ENCODE measurements around the gene PURA. TPM values are rescaled to one million over a fixed set of nuclear protein-coding genes. Genes with fewer than 3 reads are reported as not detected.

The PURA gene
- total and polyA plus RNA-seq, 2 of the 13 experiments (the other 11 are each of a cell fraction or from before 2014, with no cell fraction given), result 2.0 to 5.0 TPM

DNA sequence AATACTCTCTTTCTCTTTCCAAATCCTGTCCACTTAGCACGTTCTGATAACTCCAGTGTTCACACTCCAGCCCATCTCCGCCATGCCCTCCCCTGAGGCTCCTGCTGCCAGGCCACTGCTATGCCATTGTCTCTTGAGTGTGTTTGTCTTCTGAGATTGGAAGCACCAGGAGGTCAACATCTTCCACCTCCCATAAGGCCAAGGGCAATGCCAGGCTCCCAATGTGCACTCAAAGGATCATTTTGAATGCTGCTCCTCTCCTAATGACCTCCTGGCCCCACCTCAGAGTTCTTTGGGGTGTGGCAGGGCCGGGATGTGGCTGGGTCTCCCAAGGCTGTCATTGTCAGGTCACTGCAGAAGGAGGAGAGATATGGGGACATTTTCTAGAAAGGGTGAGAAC lies 31.3 kb downstream of the PURA start:
- POLR2A ChIA-PET, result interaction anchor here (1.0 to 1.1 kb wide), 3 partner anchors 11 to 37 kb away, joined by 3 to 6 read pairs (median 3); no protein-coding TSS in a partner anchor
- WGBS (ENCODE audit: low lambda C conversion rate), result 49% methylated on average over 3 of the region's 3 CpGs

More for the DNA sequence above, 31.3 kb downstream of the PURA start:
- ATAC-seq (no peak), FAIRE-seq (no peak), DNase-seq (ENCODE audit: low spot score) (no peak)
- Histone ChIP-seq H3K4me2 (ENCODE audit: low read depth, low read length) (peak overlapping the region; percentile 93), H3K27ac (ENCODE audit: extremely low read length, insufficient read depth, low read length) (no peak overlapping the region), H3K4me3 (replicated peaks in 1 of 3; ENCODE audit: insufficient read depth in 1 of 3, low read depth in 2 of 3, low read length in 3 of 3) (peak overlapping the region in 1 of 3 experiments; percentile 69; a peak in 1 of 6 replicates), H3K36me3 (replicated peaks in 1 of 2; ENCODE audit: control insufficient read depth in 1 of 2, insufficient read depth in 2 of 2, low read length in 2 of 2) (no peaks in the 10 kb centered on the region), H3K79me2 (ENCODE audit: insufficient read depth, low read length) (no peaks in the 10 kb centered on the region), H2AFZ (ENCODE audit: low read length) (no peak overlapping the region), H3K27me3 (ENCODE audit: control insufficient read depth in 1 of 2, insufficient read depth in 2 of 2, low read length in 2 of 2) (peaks cover 1 to 5% of the 10 kb centered on the region in 2 experiments; a peak in 1 of 5 replicates), H3K9me3 (ENCODE audit: low read length) (no peaks in the 10 kb centered on the region), H4K20me1 (ENCODE audit: insufficient read depth, low read length) (peaks cover 19% of the 10 kb centered on the region), H3K9ac (ENCODE audit: insufficient read depth, low read depth, low read length) (no peak overlapping the region), H3K4me1 (ENCODE audit: insufficient read depth, low read length) (peaks cover 55% of the 10 kb centered on the region)
- in situ Hi-C loops (cut with HindIII; ENCODE audit: extremely low pct_ligation_motif_present, low pct_unique_long_range_greater_than_20kb) (loop anchor here (5.0 kb wide), 1 partner anchor 358 kb away; no protein-coding TSS in a partner anchor), intact Hi-C loops (cut with micrococcal nuclease; ENCODE audit: unreplicated experiment) (loop anchor here (1.0 kb wide), 1 partner anchor 12 kb away; no protein-coding TSS in a partner anchor)
- CTCF ChIA-PET (ENCODE audit: low intra/inter-chr PET ratio, low total read pairs), result interaction anchor here (2.6 to 4.7 kb wide), 2 partner anchors 12 to 71 kb away, joined by 20 to 37 read pairs; no protein-coding TSS in a partner anchor
- no peak for TF ChIP-seq THRA (CRISPR knock-in tag; IDR thresholded peaks at IDR 0.05; ENCODE audit: borderline replicate concordance)
- TF ChIP-seq MEIS2 (CRISPR knock-in tag; IDR thresholded peaks at IDR 0.05), result no peak
- TF ChIP-seq ZNF451 (CRISPR knock-in tag; IDR thresholded peaks at IDR 0.05), result no peak
- TF ChIP-seq ZNF766 (CRISPR knock-in tag; IDR thresholded peaks at IDR 0.05; ENCODE audit: borderline replicate concordance), result no peak
- BruUV-seq (replicated peaks), result no TSS peak
